ENCODE data around the gene SFSWAP.
"Not testable (repeated sequence)": the region's sequence is repeated elsewhere in the genome, so short reads cannot be mapped to it uniquely, and the experiment has no call there.

The SFSWAP gene

GRCh38 chr12:131737150-131737827 lies 26.4 kb downstream of the SFSWAP start:
- DNase-seq = no peak

- no peak for DNase-seq
Measured at GRCh38 chr12:131738196-131738595, 27.3 kb downstream of the SFSWAP start.

- no peak for DNase-seq
Measured at GRCh38 chr12:131740626-131741025, 29.7 kb downstream of the SFSWAP start.

GRCh38 chr12:131742761-131743160 lies 31.9 kb downstream of the SFSWAP start:
- DNase-seq = not testable (repeated sequence)

GRCh38 chr12:131743410-131743809 lies 32.5 kb downstream of the SFSWAP start:
- not testable (repeated sequence) for DNase-seq

DNA sequence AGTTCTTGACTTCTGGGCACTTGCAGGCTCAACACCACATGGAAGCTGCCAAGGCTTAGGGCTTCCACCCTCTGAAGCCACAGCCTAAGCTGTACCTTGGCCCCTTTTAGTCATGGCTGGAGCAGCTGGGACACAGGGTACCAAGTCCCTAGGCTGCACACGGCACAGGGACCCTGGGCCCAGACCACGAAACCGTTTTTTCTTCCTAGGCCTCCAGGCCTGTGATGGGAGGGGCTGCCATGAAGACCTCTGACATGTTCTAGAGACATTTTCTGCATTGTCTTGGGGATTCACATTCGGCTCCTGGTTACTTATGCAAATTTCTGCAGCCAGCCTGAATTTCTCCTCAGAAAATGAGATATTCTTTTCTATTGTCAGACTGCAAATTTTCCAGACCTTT lies 33.0 kb downstream of the SFSWAP start:
- not testable (repeated sequence) for DNase-seq

DNA sequence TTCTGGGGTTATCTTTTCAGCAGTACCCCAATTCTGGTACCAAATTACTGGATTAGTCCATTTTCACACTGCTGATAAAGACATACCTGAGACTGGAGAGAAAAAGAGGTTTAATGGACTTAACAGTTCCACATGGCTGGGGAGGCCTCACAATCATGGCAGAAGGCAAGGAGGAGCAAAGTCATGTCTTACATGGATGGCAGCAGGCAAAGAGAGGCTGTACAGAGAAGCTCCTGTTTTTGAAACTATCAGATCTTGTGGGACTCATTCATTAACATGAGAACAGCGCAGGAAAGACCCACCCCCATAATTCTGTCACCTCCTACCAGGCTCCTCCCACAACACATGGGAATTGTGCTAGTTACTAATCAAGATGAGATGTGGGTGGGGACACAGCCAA lies 33.8 kb downstream of the SFSWAP start:
- not testable (repeated sequence) for DNase-seq

GRCh38 chr12:131745706-131746105 lies 34.8 kb downstream of the SFSWAP start:
- DNase-seq = no peak

GRCh38 chr12:131747276-131748177 lies 36.6 kb downstream of the SFSWAP start:
- no peak for DNase-seq

DNA sequence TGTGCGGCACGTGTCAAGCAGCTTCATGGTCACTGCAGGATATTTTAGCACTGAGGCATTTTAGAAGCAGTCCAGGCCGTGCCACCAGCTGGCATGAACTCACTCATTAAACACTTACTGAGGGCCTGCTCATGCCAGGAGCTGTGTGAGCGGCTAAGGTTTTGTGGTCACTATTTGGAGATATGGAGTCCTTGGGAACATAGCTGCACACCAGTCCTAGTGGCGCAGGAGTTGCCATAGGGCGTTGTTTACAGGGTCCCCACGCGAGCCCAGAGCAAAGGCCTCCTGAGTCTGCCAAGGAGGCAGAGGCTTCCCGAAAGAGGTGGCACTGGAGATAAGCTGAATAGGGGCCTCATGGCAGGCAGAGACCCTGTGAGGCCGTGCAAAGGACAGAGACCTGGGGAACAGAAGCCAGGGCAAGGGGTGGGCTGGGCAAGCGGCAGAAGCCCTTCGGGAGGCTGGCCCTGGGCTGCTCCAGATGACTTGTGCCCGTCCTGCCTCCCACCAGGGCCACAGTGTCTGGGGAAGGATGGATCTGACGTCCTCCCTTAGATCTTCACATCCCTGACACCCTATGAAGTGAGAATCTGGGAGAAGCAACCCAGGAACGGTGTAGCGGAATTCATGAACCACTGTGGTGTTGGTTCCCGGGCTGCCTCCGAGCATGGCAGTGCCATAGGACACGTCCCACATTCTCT lies 38.9 kb downstream of the SFSWAP start:
- DNase-seq = no peak

DNA sequence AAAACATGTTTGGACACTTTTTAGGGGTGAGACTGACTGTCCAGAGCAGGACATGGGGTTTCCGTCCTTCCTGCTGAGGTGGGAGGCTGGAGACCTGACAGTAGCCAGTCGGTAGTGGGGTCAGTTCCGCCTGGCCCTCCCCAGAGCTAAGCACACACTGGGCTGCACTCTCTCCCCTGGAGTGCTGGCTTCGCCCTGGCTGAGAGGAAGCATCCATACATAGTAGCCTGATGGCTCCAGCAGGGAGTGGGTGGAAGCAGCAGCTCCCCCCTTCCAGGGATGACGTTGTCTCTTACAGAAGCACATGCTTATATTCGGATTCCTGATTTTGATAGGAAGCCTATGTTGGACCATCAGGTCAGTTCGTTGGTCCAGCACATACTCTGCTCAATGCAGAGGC lies 40.4 kb downstream of the SFSWAP start:
- no peak for DNase-seq

DNA sequence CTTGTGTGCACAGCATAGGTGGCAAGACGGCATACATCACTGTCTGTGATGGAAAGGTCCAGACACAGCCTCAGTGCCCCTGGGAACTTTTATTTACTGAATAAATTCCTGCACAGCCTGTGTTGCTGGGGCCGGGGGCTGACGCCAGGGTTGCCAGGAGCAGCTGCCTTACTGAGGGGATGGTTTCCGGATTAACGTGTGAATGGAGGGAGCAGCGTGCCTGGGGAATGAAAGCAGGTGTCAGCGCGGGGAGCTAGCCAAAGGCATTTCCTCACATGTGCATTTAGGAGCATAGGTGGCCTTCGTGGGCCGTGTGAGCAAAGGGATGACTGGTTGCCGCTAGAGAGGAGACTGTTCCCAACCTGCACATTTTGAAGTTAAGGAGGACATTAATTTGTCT lies 41.6 kb downstream of the SFSWAP start:
- DNase-seq = no peak

DNA sequence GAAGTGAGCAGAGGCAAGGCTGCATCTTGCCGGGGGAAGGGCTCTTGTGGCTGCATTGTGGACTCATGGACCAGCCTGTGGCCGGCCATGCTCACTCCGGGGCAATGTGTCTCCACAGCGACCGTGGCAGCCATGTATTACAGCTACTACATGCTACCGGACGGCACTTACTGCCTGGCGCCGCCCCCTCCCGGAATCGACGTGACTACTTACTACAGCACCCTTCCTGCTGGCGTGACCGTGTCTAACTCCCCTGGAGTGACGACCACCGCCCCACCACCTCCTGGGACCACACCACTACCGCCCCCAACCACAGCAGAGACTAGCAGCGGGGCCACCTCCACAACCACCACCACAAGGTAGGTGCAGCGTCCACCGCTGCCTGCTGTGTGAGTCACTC lies 42.1 kb downstream of the SFSWAP start:
- no peak for DNase-seq

GRCh38 chr12:131753757-131754156 lies 42.9 kb downstream of the SFSWAP start:
- no peak for DNase-seq

DNA sequence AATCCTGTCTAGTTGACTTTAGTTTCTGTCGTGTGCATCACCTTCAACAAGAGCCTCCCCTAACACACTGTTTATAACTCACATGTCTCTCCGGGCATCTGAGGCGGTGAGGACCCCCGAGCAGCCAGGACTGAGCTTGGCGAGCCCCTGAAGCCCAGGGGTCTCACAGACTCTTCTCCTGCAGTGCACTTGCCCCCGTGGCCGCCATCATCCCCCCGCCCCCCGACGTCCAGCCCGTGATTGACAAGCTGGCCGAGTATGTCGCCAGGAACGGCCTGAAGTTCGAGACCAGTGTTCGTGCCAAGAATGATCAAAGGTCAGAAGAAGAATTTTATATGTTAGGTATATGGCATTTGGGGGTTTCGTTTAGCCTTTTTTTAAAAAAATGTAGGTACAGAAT lies 43.3 kb downstream of the SFSWAP start:
- no peak for DNase-seq

GRCh38 chr12:131755305-131756113 lies 44.6 kb downstream of the SFSWAP start:
- peak; percentile 50 for DNase-seq

- no peak for DNase-seq
Measured at GRCh38 chr12:131756441-131756840, 45.6 kb downstream of the SFSWAP start.

DNA sequence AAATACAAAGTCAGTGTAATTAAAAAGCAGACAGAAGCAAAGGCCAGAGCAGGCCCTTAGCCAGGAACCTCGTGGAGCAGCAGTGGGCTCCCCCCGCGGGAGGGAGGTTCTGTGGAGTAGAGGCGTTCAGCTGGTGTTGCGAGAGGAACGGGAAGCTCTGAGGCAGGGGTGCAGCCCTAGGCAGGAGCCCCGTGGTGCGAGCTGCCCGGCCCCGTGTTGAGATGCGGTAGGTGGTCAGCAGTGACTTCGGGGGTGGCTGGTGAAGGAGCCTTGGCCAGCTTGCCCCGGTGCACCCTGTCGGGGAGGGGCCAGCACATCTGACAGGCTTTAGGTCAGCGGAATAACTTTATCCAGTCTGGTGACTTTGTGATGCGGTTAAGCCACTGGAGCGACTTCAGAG lies 46.2 kb downstream of the SFSWAP start:
- no peak for DNase-seq

DNA sequence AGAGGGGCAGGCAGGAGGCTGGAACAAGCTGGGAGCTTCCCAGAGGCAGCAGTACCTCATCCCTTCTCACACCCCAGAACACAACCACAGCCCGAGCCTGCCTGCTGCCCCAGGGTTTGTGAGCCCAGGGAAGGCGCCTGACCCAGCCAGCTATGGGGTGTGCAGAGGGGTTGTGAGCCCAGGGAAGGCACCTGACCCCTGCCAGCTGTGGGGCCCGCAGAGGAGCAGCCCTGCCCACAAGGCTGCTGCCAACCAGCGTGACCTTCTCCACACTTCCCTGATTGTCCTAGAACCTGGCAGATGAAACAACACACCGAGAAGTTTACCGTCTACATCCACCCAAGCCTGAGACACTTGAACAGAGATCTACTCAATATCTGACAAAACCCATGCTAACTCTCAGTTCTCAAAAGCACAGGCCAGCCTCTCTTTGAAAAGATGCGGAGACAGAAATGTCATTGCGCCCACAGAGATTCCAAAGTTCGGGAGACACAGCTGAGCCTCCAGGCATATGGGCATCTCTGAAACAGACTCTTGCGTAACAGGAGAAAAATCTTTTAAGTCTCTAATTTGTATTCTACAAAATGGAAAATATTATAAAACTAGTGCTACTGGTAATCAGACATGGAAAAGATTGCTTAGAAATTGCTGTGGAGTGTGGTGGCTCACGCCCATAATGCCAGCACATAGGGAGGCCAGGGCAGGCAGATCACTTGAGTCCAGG lies 47.3 kb downstream of the SFSWAP start:
- no peak for DNase-seq

- DNase-seq = no peak
Measured at GRCh38 chr12:131759176-131759575, 48.3 kb downstream of the SFSWAP start.

- DNase-seq = no peak
Measured at GRCh38 chr12:131761638-131762037, 50.7 kb downstream of the SFSWAP start.

DNA sequence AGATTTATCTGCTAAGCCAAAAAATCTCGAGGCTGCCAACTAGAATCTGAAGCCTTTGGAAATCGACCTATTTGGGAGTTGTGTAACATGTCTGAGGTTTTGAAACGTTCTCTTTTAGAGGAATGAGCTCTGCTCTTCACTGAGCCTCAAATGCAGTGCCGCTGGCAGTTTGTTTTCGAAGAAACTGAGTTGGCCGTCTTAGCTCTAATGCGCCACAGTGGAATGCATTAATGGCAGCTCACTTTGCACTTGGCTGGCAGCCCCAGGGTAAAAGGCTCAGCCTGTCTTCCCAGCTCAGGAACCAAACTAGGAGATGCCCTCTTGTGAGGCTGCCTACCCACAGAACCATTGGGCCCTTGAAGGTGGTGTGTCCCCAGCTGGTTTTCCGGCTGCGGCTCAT lies 53.8 kb downstream of the SFSWAP start:
- DNase-seq = no peak
